ELF-1 (cell line): ENCODE measurements around the gene OAT.
A peak's percentile ranks its signal among the peaks of the same experiment; 100 is the strongest.

Source experiments
- DNase-seq: peaks from one replicate; pipeline ENCODE4 v3.0.0-alpha.2; 2016; ENCODE audit warnings: low read depth, low spot score

OAT gene

GRCh38 chr10:124418726-124419501 lies at the start of gene OAT:
Gene OAT (minus strand): TSS chr10:124418923. CDS start chr10:124412171, 6,752 bp downstream.
- DNase-seq: peak; percentile 99

- no peak for DNase-seq
Measured at GRCh38 chr10:124467165-124467564, 48.4 kb upstream of the OAT start.

- no peak for DNase-seq
Measured at GRCh38 chr10:124465777-124466488, 47.2 kb upstream of the OAT start.

- DNase-seq: no peak
Measured at GRCh38 chr10:124465003-124465776, 46.5 kb upstream of the OAT start.

GRCh38 chr10:124464028-124464965 lies 45.6 kb upstream of the OAT start:
- no peak for DNase-seq

GRCh38 chr10:124462348-124462695 lies 43.6 kb upstream of the OAT start:
- no peak for DNase-seq

GRCh38 chr10:124461642-124462347 lies 43.1 kb upstream of the OAT start, which contains the start of gene LHPP:
Gene LHPP (plus strand): TSS chr10:124461823. CDS start chr10:124461863, 40 bp downstream.
- peak; percentile 84 for DNase-seq

GRCh38 chr10:124460144-124460543 lies 41.4 kb upstream of the OAT start:
- no peak for DNase-seq

GRCh38 chr10:124459395-124459794 lies 40.7 kb upstream of the OAT start:
- peak; percentile 74 for DNase-seq

- DNase-seq: no peak
Measured at GRCh38 chr10:124458889-124459288, 40.2 kb upstream of the OAT start.

- DNase-seq: no peak
Measured at GRCh38 chr10:124458473-124458872, 39.8 kb upstream of the OAT start.

GRCh38 chr10:124455441-124455840 lies 36.7 kb upstream of the OAT start:
- no peak for DNase-seq

- DNase-seq: no peak
Measured at GRCh38 chr10:124453960-124454610, 35.4 kb upstream of the OAT start.

- peak; percentile 84 for DNase-seq
Measured at GRCh38 chr10:124451276-124451675, 32.6 kb upstream of the OAT start.

GRCh38 chr10:124450783-124451057 lies 32.0 kb upstream of the OAT start:
- peak; percentile 57 for DNase-seq

- peak; percentile 70 for DNase-seq
Measured at GRCh38 chr10:124450012-124450782, 31.5 kb upstream of the OAT start, which contains the start of gene NKX1-2. Gene NKX1-2 (minus strand): TSS chr10:124450035. CDS start chr10:124449943, 92 bp downstream.

GRCh38 chr10:124449170-124450011 lies 30.7 kb upstream of the OAT start:
- peak; percentile 70 for DNase-seq

GRCh38 chr10:124448696-124449169 lies 30.0 kb upstream of the OAT start:
- DNase-seq: no peak
